Neural progenitor cell (in vitro differentiated cells): Measurements from ENCODE around the gene CERS2. TPM values are rescaled to one million over a fixed set of nuclear protein-coding genes. Genes with fewer than 3 reads are reported as not detected.
A peak's percentile ranks its signal among the peaks of the same experiment; 100 is the strongest.

Source experiments
- DNase-seq: peaks from one replicate; pipeline ENCODE4 v3.0.0-alpha.2; 2016; ENCODE audit warnings: low spot score
- H2AFZ ChIP-seq: fragments of 200-600 bp; sonication (generic); replicated peaks from 2 replicates; pipeline ENCODE4 v1.6.1; 2016; ENCODE audit warnings: antibody characterized with exemption
- H3F3A ChIP-seq: fragments of 200-600 bp; sonication (generic); 2 replicates; pipeline ENCODE4 v1.6.1; 2016; ENCODE audit warnings: antibody characterized with exemption, low read depth
- H3K27ac ChIP-seq: fragments of 200-600 bp; sonication (generic); 2 replicates; pipeline ENCODE4 v1.5.1; 2016; ENCODE audit warnings: mild to moderate bottlenecking
- H3K27me3 ChIP-seq: fragments of 200-600 bp; sonication (generic); 2 replicates; pipeline ENCODE4 v1.6.1; 2016; ENCODE audit warnings: mild to moderate bottlenecking, moderate library complexity
- H3K36me3 ChIP-seq: fragments of 200-600 bp; sonication (generic); 2 replicates; pipeline ENCODE4 v1.5.1; 2016
- H3K4me1 ChIP-seq: fragments of 200-600 bp; sonication (generic); 2 replicates; pipeline ENCODE4 v1.6.1; 2016; ENCODE audit warnings: mixed run types
- H3K4me2 ChIP-seq: fragments of 200-600 bp; sonication (generic); 2 replicates; pipeline ENCODE4 v1.6.1; 2016
- H3K4me3 ChIP-seq: fragments of 200-600 bp; sonication (generic); 2 replicates; pipeline ENCODE4 v1.5.1; 2016
- H3K79me2 ChIP-seq: fragments of 200-600 bp; sonication (generic); 2 replicates; pipeline ENCODE4 v1.6.1; 2016; ENCODE audit warnings: low read depth
- H3K9ac ChIP-seq: fragments of 200-600 bp; sonication (generic); 2 replicates; pipeline ENCODE4 v1.6.1; 2016
- H3K9me3 ChIP-seq: fragments of 200-600 bp; sonication (generic); 2 replicates; pipeline ENCODE4 v1.5.1; 2016; ENCODE audit warnings: low read depth
- H4K20me1 ChIP-seq: fragments of 200-600 bp; sonication (generic); 2 replicates; pipeline ENCODE4 v1.6.1; 2016; ENCODE audit warnings: low read depth
- H3K27ac Mint-ChIP-seq: 3 replicates; pipeline ENCODE4 v1.8.0; 2021; ENCODE audit warnings: mixed read lengths
- H3K27me3 Mint-ChIP-seq: 2 replicates; pipeline ENCODE4 v1.8.0; 2022; ENCODE audit warnings: low read depth, mild to moderate bottlenecking, inconsistent platforms, moderate library complexity, mixed read lengths; ENCODE audit not compliant: insufficient read depth
- H3K36me3 Mint-ChIP-seq: 3 replicates; pipeline ENCODE4 v1.8.0; 2021; ENCODE audit warnings: mixed read lengths
- H3K4me1 Mint-ChIP-seq: 3 replicates; pipeline ENCODE4 v1.8.0; 2021; ENCODE audit warnings: mixed read lengths
- H3K4me3 Mint-ChIP-seq: 3 replicates; pipeline ENCODE4 v1.8.0; 2021; ENCODE audit warnings: mild to moderate bottlenecking, moderate library complexity, mixed read lengths
- H3K9me3 Mint-ChIP-seq: 3 replicates; pipeline ENCODE4 v1.8.0; 2020; ENCODE audit warnings: mixed read lengths
- EZH2 ChIP-seq: fragments of 200-600 bp; sonication (generic); IDR thresholded peaks from 2 replicates; pipeline ENCODE4 v1.6.1; 2017; ENCODE audit warnings: antibody characterized with exemption, mild to moderate bottlenecking, moderate library complexity
- EZH2phosphoT487 ChIP-seq: fragments of 200-600 bp; sonication (generic); IDR thresholded peaks from 2 replicates; pipeline ENCODE4 v1.6.1; 2017; ENCODE audit warnings: antibody characterized with exemption
- small RNA-seq: library from RNA; depleted of rRNA; stranded (forward); fragments of <200 nt; gene quantifications from one replicate; pipeline ENCODE3, GENCODE V24; 2015
- total RNA-seq: library from RNA; depleted of rRNA; stranded (reverse); fragments of >200 nt; gene quantifications from 2 replicates; pipeline ENCODE4 v1.2.3, GENCODE V29; 2015; ENCODE audit warnings: low replicate concordance
- TF ChIP-seq, protein P1 (sequence below): fragments of 200-600 bp; sonication (generic); IDR thresholded peaks from 2 replicates; pipeline ENCODE4 v1.5.1; 2017; ENCODE audit warnings: antibody characterized with exemption, mild to moderate bottlenecking

The CERS2 gene
- total RNA-seq, 1 donor from 2014 or later = 104 TPM

DNA sequence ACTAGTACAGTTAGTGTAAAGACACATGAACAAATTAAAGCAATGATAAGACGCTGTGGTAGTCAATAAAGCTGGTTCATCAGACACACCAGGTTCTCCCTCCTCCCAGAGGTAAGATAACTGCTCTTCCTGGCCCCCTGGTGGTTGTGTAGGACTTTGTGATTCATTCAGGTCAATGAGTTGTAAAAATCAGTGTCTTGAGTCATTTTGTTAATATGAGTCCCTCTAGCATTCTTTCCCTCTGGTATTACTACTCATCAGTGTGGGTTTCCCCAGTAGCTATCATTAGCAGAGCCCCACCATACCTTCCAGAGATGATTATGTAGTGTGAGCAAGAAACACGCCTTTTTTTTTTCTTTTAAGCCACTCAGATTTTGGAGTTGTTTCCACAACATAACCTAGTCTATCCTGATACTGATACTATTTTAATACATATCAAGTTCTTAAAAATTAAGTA lies 52.1 kb downstream of the CERS2 start:
- Histone ChIP-seq H3K4me2 (no peak overlapping the region), H3K9ac (no peak overlapping the region), H3K36me3 (no peaks in the 10 kb centered on the region), H2AFZ (peak overlapping the region; percentile 39), H3K4me1 (no peaks in the 10 kb centered on the region), H3K27me3 (no peaks in the 10 kb centered on the region), H3K4me3 (no peak overlapping the region), H3F3A (peaks cover 19% of the 10 kb centered on the region), H4K20me1 (no peaks in the 10 kb centered on the region), H3K9me3 (no peaks in the 10 kb centered on the region), H3K79me2 (peaks cover 11% of the 10 kb centered on the region), H3K27ac (no peak overlapping the region)
- TF ChIP-seq, protein P1, sequence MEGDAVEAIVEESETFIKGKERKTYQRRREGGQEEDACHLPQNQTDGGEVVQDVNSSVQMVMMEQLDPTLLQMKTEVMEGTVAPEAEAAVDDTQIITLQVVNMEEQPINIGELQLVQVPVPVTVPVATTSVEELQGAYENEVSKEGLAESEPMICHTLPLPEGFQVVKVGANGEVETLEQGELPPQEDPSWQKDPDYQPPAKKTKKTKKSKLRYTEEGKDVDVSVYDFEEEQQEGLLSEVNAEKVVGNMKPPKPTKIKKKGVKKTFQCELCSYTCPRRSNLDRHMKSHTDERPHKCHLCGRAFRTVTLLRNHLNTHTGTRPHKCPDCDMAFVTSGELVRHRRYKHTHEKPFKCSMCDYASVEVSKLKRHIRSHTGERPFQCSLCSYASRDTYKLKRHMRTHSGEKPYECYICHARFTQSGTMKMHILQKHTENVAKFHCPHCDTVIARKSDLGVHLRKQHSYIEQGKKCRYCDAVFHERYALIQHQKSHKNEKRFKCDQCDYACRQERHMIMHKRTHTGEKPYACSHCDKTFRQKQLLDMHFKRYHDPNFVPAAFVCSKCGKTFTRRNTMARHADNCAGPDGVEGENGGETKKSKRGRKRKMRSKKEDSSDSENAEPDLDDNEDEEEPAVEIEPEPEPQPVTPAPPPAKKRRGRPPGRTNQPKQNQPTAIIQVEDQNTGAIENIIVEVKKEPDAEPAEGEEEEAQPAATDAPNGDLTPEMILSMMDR = peak; percentile 84
- TF ChIP-seq EZH2phosphoT487 = no peak
- no peak overlapping the region for H3K27ac Mint-ChIP-seq
- H3K27me3 Mint-ChIP-seq = peaks cover 8% of the 10 kb centered on the region
- no peaks in the 10 kb centered on the region for H3K9me3 Mint-ChIP-seq
- no peak overlapping the region for H3K4me3 Mint-ChIP-seq
- peak; percentile 82 for DNase-seq
- H3K36me3 Mint-ChIP-seq = peaks cover 6% of the 10 kb centered on the region
- H3K4me1 Mint-ChIP-seq = peaks cover 19% of the 10 kb centered on the region

DNA sequence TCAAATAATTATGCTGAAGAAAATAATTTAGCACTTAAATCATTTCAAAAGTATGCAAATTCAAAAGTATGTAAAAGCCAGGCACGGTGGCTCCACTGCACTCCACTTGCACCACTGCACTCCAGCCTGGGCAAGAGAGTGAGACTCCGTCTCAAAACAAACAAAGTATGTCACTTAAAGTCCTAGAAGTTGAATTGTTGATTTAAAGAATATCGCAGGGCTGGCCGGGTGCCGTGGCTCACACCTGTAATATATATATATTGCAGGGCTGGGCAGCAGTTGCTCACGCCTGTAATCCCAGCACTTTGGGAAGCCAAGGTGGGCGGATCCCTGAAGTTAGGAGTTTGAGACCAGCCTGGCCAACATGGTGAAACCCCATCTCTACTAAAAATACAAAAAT lies 57.2 kb downstream of the CERS2 start:
- Histone ChIP-seq H3K36me3 (no peaks in the 10 kb centered on the region), H3K4me3 (no peak overlapping the region), H3K4me2 (no peak overlapping the region), H3K27me3 (no peaks in the 10 kb centered on the region), H3K9me3 (no peaks in the 10 kb centered on the region), H3K79me2 (no peaks in the 10 kb centered on the region), H4K20me1 (no peaks in the 10 kb centered on the region), H3K4me1 (no peaks in the 10 kb centered on the region), H3K9ac (no peak overlapping the region), H3K27ac (no peak overlapping the region), H2AFZ (no peak overlapping the region), H3F3A (no peaks in the 10 kb centered on the region)
- TF ChIP-seq EZH2 = no peak
- TF ChIP-seq, protein P1 = no peak
- TF ChIP-seq EZH2phosphoT487 = no peak
- no peaks in the 10 kb centered on the region for H3K27me3 Mint-ChIP-seq
- H3K4me1 Mint-ChIP-seq = peaks cover 5% of the 10 kb centered on the region
- H3K27ac Mint-ChIP-seq = no peak overlapping the region
- H3K9me3 Mint-ChIP-seq = no peaks in the 10 kb centered on the region
- H3K36me3 Mint-ChIP-seq = no peaks in the 10 kb centered on the region
- DNase-seq = no peak
- H3K4me3 Mint-ChIP-seq = no peak overlapping the region

Small RNA genes lying within 50 kb of the gene (small RNA-seq; reads per million reads assigned to genes)
- gene RNU6-884P = not detected

Other genes starting within 250 kb of the CERS2 start
- 0.06 TPM in 1 of 2 replicates, not detected in the other for gene CTSS, start 209.1 kb downstream of the CERS2 start, total RNA-seq
- gene CTSK, start 166.6 kb downstream of the CERS2 start, total RNA-seq = 3.9 and 6.7 TPM in 2 replicates
- 34.9 and 39.0 TPM in 2 replicates for gene ARNT, start 98.2 kb downstream of the CERS2 start, total RNA-seq
- gene CTXND2, start 87.7 kb downstream of the CERS2 start, total RNA-seq = not detected in 2 replicates
- 63.4 and 79.5 TPM in 2 replicates for gene SETDB1, start 48.5 kb downstream of the CERS2 start, total RNA-seq
- 0.77 TPM in 1 of 2 replicates, not detected in the other for gene ANXA9, start 7.5 kb upstream of the CERS2 start, total RNA-seq
- gene MINDY1, start 32.1 kb upstream of the CERS2 start, total RNA-seq = 8.5 and 15.8 TPM in 2 replicates
- 27.0 and 33.0 TPM in 2 replicates for gene PRUNE1, start 33.6 kb upstream of the CERS2 start, total RNA-seq
- 0.97 and 1.0 TPM in 2 replicates for gene BNIPL, start 61.8 kb upstream of the CERS2 start, total RNA-seq
- 2.9 and 5.5 TPM in 2 replicates for gene C1orf56, start 72.9 kb upstream of the CERS2 start, total RNA-seq
- 50.7 and 54.9 TPM in 2 replicates for gene CDC42SE1, start 84.8 kb upstream of the CERS2 start, total RNA-seq
- gene MLLT11, start 85.6 kb upstream of the CERS2 start, total RNA-seq = 27.9 and 37.0 TPM in 2 replicates
- gene GABPB2, start 95.9 kb upstream of the CERS2 start, total RNA-seq = 6.5 and 6.9 TPM in 2 replicates
- gene SEMA6C, start 171.8 kb upstream of the CERS2 start, total RNA-seq = 5.6 and 12.1 TPM in 2 replicates
- gene TNFAIP8L2, start 181.8 kb upstream of the CERS2 start, total RNA-seq = not detected in 2 replicates
- 15.5 and 18.9 TPM in 2 replicates for gene LYSMD1, start 191.1 kb upstream of the CERS2 start, total RNA-seq
- 22.0 and 25.3 TPM in 2 replicates for gene SCNM1, start 191.3 kb upstream of the CERS2 start, total RNA-seq
- not detected in 2 replicates for gene TMOD4, start 201.1 kb upstream of the CERS2 start, total RNA-seq
- 107 and 117 TPM in 2 replicates for gene VPS72, start 215.4 kb upstream of the CERS2 start, total RNA-seq
- gene PIP5K1A, start 223.7 kb upstream of the CERS2 start, total RNA-seq = 81.2 and 90.6 TPM in 2 replicates